ENCODE data around the gene SPECC1.

DNA sequence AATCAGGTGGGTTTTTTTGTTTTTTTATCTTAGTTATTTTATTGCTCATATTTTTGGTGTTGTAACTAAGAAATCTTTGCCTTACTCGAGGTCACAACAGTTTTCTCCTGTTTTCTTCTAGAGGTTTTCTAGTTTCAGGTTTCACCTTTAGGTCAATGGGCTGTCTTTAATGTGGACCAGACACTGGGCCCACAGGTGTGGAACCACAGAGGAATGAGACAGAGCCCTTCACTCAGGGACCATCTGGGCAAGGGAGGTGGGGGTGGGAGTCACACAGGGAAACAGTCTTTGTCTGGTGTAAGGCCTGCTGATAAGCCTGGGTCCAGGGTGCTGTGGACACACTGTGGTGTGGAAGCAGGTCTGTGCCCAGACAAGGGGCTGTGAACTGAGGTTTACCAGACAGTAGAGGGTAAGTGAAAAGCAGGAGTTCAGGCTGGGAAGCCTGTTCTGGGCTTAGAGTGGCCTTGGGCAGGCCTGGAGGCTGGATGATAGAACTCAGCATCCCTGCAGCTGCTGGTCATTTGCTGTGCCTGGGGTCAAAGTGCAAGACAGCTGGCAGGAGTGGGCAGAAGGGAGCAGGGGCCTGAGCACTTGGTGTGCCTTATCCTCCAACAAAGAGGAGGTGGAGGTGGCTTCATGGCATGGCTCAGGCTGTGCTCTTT, 75.6 kb downstream of the SPECC1 start:
- TF ChIP-seq, protein P1, sequence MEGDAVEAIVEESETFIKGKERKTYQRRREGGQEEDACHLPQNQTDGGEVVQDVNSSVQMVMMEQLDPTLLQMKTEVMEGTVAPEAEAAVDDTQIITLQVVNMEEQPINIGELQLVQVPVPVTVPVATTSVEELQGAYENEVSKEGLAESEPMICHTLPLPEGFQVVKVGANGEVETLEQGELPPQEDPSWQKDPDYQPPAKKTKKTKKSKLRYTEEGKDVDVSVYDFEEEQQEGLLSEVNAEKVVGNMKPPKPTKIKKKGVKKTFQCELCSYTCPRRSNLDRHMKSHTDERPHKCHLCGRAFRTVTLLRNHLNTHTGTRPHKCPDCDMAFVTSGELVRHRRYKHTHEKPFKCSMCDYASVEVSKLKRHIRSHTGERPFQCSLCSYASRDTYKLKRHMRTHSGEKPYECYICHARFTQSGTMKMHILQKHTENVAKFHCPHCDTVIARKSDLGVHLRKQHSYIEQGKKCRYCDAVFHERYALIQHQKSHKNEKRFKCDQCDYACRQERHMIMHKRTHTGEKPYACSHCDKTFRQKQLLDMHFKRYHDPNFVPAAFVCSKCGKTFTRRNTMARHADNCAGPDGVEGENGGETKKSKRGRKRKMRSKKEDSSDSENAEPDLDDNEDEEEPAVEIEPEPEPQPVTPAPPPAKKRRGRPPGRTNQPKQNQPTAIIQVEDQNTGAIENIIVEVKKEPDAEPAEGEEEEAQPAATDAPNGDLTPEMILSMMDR (IDR thresholded peaks at IDR 0.05) = no peak
- no peak for TF ChIP-seq POLR2A (IDR thresholded peaks at IDR 0.05)

Data from right lobe of liver (tissue), 4 donors.